Panc1 (cell line): ENCODE data around the gene FNIP1. TPM values are rescaled to one million over a fixed set of nuclear protein-coding genes. Genes with fewer than 3 reads are reported as not detected.
"Not testable (repeated sequence)": the region's sequence is repeated elsewhere in the genome, so short reads cannot be mapped to it uniquely, and the experiment has no call there.

Source experiments
- ATAC-seq: fragments of 200-7000 bp; cut with Tn5 transposase; 2 replicates; pipeline ENCODE4 v1.9.1; 2020; ENCODE audit warnings: mild to moderate bottlenecking, moderate library complexity
- BruUV-seq: library from RNA; stranded (reverse); fragments of 400-500 nt; replicated peaks from 2 replicates; lab custom pipeline; 2021; lab: Mats Ljungman, UMichigan
- CTCF ChIA-PET: fragments of 300-600 bp; sonication (Branson Sonifier 250); formaldehyde crosslinking; loops from one replicate; lab custom pipeline; 2022; ENCODE audit warnings: antibody characterized with exemption; lab: Charles Lee
- POLR2A ChIA-PET: fragments of 300-600 bp; sonication (Branson Sonifier 250); formaldehyde crosslinking; loops from one replicate; lab custom pipeline; 2022; ENCODE audit warnings: antibody characterized with exemption; lab: Charles Lee
- DNase-seq: peaks from one replicate; pipeline ENCODE4 v3.0.0-alpha.2; 2010; ENCODE audit warnings: low read depth, low spot score
- H3K27ac ChIP-seq: 2 replicates; pipeline ENCODE4 v1.5.1; 2011; ENCODE audit warnings: mild to moderate bottlenecking, low read length, inconsistent platforms
- H3K27me3 ChIP-seq: fragments of 200-500 bp; sonication (Bioruptor generic); 2 replicates; pipeline ENCODE4 v1.6.0; 2014; ENCODE audit warnings: low read length, inconsistent platforms; ENCODE audit not compliant: control insufficient read depth, insufficient read depth
- H3K36me3 ChIP-seq: fragments of 200-500 bp; sonication (Bioruptor generic); 2 replicates; pipeline ENCODE4 v1.5.1; 2014; ENCODE audit warnings: inconsistent platforms, mild to moderate bottlenecking, low read length, moderate library complexity; ENCODE audit not compliant: control insufficient read depth, insufficient read depth
- H3K4me1 ChIP-seq: 2 replicates; pipeline ENCODE4 v1.5.1; 2011; ENCODE audit warnings: inconsistent platforms, mild to moderate bottlenecking, low read length, moderate library complexity; ENCODE audit not compliant: control insufficient read depth, insufficient read depth
- H3K4me3 ChIP-seq, 2 experiments: 2 replicates each; pipeline ENCODE4 v1.5.1; 2011 to 2012; ENCODE audit warnings: low read depth in 2 of 2, low read length in 2 of 2, mild to moderate bottlenecking in 2 of 2, inconsistent platforms in 1 of 2, moderate library complexity in 1 of 2
- H3K9me3 ChIP-seq: fragments of 200-500 bp; sonication (Bioruptor generic); 2 replicates; pipeline ENCODE4 v1.5.1; 2014; ENCODE audit warnings: low read depth, mild to moderate bottlenecking, inconsistent platforms, low read length, moderate library complexity; ENCODE audit not compliant: control insufficient read depth, insufficient read depth
- POLR2AphosphoS5 ChIP-seq: IDR thresholded peaks from 2 replicates; pipeline ENCODE4 v1.6.1; 2012; ENCODE audit warnings: mild to moderate bottlenecking, low read depth, low read length, moderate library complexity
- SIN3A ChIP-seq: IDR thresholded peaks from 2 replicates; pipeline ENCODE4 v1.6.1; 2012; ENCODE audit warnings: low read depth, mild to moderate bottlenecking, low read length, moderate library complexity, borderline replicate concordance; ENCODE audit not compliant: insufficient read depth
- TCF7L2 ChIP-seq: IDR thresholded peaks from 2 replicates; pipeline ENCODE4 v1.6.1; 2011; ENCODE audit warnings: mild to moderate bottlenecking, low read depth, low read length, inconsistent platforms
- in situ Hi-C: cut with HindIII; loops from 2 replicates; pipeline ENCODE4 v1.10.0; 2016; ENCODE audit warnings: low sequenced_read_pairs, low pct_unique_long_range_greater_than_20kb
- intact Hi-C: fragments of 100-400 bp; cut with micrococcal nuclease; formaldehyde crosslinking; loops from one replicate; pipeline ENCODE4 v1.10.0; 2022; ENCODE audit not compliant: unreplicated experiment
- total RNA-seq: library from RNA; stranded (reverse); gene quantifications from one replicate; pipeline ENCODE4 v1.2.1, GENCODE V29; 2021; ENCODE audit not compliant: unreplicated experiment
- TF ChIP-seq, protein P1 (sequence below): fragments of 450-650 bp; IDR thresholded peaks from 2 replicates; pipeline ENCODE4 v1.5.1; 2017; ENCODE audit warnings: mild to moderate bottlenecking
- TF ChIP-seq, protein P2 (sequence below), 2 experiments: IDR thresholded peaks; 2 replicates each; pipeline ENCODE4 v1.6.1; 2011 to 2012; ENCODE audit warnings: low read depth in 2 of 2, control low read depth in 1 of 2, low read length in 1 of 2, mild to moderate bottlenecking in 1 of 2, moderate library complexity in 1 of 2; ENCODE audit not compliant: insufficient read depth in 1 of 2

The FNIP1 gene
- total RNA-seq, 1 experiment from 2014 or later = 48.3 TPM

DNA sequence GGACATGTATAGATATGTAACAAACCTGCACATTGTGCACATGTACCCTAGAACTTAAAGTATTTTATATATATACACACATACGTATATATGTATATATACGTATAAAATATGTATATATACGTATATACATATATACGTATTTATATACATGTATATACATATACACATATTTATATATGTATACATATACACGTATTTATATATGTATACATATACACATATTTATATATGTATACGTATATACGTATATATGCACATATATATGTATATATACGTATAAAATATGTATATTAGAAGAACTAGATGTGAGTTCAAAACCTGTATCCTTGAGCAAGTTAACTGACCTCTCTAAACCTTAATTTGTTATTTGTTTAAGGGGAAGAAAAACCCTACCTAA, 61.4 kb downstream of the FNIP1 start:
- ChIA-PET CTCF (no interaction called here), POLR2A (no interaction called here)

DNA sequence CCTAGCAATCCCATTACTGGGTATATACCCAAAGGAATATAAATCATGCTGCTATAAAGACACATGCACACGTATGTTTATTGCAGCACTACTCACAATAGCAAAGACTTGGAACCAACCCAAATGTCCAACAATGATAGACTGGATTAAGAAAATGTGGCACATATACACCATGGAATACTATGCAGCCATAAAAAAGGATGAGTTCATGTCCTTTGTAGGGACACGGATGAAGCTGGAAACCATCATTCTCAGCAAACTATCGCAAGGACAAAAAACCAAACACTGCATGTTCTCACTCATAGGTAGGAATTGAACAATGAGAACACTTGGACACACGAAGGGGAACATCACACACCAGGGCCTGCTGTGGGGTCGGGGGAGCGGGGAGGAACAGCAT, 61.9 kb downstream of the FNIP1 start:
- H3K4me1 ChIP-seq, H3K27ac ChIP-seq, CTCF ChIA-PET, in situ Hi-C loops, H3K9me3 ChIP-seq, H3K4me3 ChIP-seq, POLR2A ChIA-PET, H3K36me3 ChIP-seq, H3K27me3 ChIP-seq, DNase-seq, intact Hi-C loops, BruUV-seq, ATAC-seq: not testable (repeated sequence)

More for the DNA sequence above, 61.4 kb downstream of the FNIP1 start:
- no peaks in the 10 kb centered on the region for H3K9me3 ChIP-seq
- no peak for ATAC-seq
- no peak overlapping the region for H3K4me3 ChIP-seq
- H3K4me1 ChIP-seq = no peaks in the 10 kb centered on the region
- in situ Hi-C loops (no loop called here), intact Hi-C loops (no loop called here)
- TF ChIP-seq TCF7L2 = no peak
- TF ChIP-seq, protein P1, sequence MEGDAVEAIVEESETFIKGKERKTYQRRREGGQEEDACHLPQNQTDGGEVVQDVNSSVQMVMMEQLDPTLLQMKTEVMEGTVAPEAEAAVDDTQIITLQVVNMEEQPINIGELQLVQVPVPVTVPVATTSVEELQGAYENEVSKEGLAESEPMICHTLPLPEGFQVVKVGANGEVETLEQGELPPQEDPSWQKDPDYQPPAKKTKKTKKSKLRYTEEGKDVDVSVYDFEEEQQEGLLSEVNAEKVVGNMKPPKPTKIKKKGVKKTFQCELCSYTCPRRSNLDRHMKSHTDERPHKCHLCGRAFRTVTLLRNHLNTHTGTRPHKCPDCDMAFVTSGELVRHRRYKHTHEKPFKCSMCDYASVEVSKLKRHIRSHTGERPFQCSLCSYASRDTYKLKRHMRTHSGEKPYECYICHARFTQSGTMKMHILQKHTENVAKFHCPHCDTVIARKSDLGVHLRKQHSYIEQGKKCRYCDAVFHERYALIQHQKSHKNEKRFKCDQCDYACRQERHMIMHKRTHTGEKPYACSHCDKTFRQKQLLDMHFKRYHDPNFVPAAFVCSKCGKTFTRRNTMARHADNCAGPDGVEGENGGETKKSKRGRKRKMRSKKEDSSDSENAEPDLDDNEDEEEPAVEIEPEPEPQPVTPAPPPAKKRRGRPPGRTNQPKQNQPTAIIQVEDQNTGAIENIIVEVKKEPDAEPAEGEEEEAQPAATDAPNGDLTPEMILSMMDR = no peak
- TF ChIP-seq SIN3A = no peak
- TF ChIP-seq, protein P2, sequence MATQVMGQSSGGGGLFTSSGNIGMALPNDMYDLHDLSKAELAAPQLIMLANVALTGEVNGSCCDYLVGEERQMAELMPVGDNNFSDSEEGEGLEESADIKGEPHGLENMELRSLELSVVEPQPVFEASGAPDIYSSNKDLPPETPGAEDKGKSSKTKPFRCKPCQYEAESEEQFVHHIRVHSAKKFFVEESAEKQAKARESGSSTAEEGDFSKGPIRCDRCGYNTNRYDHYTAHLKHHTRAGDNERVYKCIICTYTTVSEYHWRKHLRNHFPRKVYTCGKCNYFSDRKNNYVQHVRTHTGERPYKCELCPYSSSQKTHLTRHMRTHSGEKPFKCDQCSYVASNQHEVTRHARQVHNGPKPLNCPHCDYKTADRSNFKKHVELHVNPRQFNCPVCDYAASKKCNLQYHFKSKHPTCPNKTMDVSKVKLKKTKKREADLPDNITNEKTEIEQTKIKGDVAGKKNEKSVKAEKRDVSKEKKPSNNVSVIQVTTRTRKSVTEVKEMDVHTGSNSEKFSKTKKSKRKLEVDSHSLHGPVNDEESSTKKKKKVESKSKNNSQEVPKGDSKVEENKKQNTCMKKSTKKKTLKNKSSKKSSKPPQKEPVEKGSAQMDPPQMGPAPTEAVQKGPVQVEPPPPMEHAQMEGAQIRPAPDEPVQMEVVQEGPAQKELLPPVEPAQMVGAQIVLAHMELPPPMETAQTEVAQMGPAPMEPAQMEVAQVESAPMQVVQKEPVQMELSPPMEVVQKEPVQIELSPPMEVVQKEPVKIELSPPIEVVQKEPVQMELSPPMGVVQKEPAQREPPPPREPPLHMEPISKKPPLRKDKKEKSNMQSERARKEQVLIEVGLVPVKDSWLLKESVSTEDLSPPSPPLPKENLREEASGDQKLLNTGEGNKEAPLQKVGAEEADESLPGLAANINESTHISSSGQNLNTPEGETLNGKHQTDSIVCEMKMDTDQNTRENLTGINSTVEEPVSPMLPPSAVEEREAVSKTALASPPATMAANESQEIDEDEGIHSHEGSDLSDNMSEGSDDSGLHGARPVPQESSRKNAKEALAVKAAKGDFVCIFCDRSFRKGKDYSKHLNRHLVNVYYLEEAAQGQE (IDR thresholded peaks at IDR 0.05; ENCODE audit: insufficient read depth in 1 of 2, low read depth in 2 of 2, low read length in 1 of 2) = no peak
- TF ChIP-seq POLR2AphosphoS5 = no peak
- H3K36me3 ChIP-seq = peaks cover 3% of the 10 kb centered on the region; the same call in 1 of the 2 replicates
- BruUV-seq = no TSS peak
- no peaks in the 10 kb centered on the region for H3K27me3 ChIP-seq
- DNase-seq = no peak
- H3K27ac ChIP-seq = no peak overlapping the region

DNA sequence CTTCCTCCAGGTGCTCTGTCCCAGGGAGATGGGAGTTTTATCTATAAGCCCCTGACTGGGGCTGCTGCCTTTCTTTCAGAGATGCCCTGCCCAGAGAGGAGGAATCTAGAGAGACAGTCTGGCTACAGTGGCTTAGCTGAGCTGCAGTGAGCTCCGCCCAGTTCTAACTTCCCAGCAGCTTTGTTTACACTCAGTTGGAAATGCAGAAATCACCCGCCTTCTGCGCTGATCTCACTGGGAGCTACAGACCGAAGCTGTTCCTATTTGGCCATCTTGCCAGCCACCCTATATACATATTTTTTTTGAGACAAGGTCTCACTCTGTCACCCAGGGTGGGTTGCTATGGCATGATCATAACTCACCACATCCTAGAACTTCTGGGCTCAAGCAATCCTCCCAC, 67.5 kb downstream of the FNIP1 start:
- DNase-seq, H3K9me3 ChIP-seq, intact Hi-C loops, H3K36me3 ChIP-seq, H3K4me1 ChIP-seq, POLR2A ChIA-PET, in situ Hi-C loops, BruUV-seq, CTCF ChIA-PET, ATAC-seq, H3K4me3 ChIP-seq, H3K27ac ChIP-seq, H3K27me3 ChIP-seq: not testable (repeated sequence)

DNA sequence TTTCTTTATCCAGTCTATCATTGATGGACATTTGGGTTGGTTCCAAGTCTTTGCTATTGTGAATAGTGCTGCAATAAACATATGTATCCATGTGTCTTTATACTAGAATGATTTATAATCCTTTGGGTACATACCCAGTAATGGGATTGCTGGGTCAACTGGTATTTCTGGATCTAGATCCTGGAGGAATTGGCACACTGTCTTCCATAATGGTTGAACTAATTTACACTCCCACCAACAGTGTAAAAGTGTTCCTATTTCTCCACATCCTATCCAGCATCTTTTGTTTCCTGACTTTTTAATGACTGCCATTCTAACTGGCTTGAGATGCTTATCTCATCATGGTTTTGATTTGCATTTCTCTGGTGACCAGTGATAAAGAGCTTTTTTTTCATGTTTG, 72.7 kb downstream of the FNIP1 start:
- in situ Hi-C loops, H3K4me1 ChIP-seq, ATAC-seq, CTCF ChIA-PET, DNase-seq, H3K27ac ChIP-seq, H3K27me3 ChIP-seq, H3K9me3 ChIP-seq, intact Hi-C loops, POLR2A ChIA-PET, H3K4me3 ChIP-seq, BruUV-seq, H3K36me3 ChIP-seq: not testable (repeated sequence)
